NCI-H526 (cell line): ENCODE measurements around the gene SHROOM1.
"Not testable (repeated sequence)": the region's sequence is repeated elsewhere in the genome, so short reads cannot be mapped to it uniquely, and the experiment has no call there.

Experiments
- DNase-seq, 2 experiments: peaks; one replicate each; lab custom pipeline; 2025; lab: John Stamatoyannopoulos, UW

The SHROOM1 gene

DNA sequence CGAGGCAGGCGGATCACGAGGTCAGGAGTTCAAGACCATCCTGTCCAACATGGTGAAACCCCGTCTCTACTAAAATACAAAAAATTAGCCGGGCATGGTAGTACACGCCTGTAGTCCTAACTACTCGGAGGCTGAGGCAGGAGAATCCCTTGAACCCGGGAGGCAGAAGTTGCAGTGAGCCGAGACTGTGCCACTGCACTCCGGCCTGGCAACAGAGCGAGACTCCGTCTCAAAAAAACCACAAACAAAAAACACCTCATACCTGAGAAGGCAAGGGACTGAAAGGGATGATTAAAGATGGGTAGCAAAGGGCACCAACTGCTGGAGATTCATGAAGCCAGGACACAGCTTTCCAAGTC, 23.7 kb downstream of the SHROOM1 start:
- peak in 1 of 2 experiments; percentile 53 for DNase-seq

- not testable (repeated sequence) for DNase-seq
These were observed 24.6 kb downstream of the SHROOM1 start for GRCh38 chr5:132805872-132806271.

- not testable (repeated sequence) for DNase-seq
These were observed 26.2 kb downstream of the SHROOM1 start for GRCh38 chr5:132804219-132804618.

DNA sequence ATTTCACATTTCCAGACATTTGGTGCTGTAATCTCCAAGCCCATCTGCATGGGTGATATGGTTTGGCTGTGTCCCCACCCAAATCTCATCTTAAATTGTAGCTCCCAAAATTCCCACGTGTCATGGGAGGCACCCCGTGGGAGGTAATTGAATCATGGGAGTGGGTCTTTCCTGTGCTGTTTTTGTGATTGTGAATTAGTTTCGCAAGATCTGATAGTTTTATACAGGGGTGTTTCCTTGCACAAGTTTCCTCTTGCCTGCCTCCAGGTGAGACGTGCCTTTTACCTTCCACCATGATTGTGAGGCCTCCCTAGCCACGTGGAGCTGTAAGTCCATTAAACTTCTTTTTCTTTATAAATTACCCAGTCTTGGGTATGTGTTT, 27.8 kb downstream of the SHROOM1 start:
- DNase-seq: not testable (repeated sequence)

DNA sequence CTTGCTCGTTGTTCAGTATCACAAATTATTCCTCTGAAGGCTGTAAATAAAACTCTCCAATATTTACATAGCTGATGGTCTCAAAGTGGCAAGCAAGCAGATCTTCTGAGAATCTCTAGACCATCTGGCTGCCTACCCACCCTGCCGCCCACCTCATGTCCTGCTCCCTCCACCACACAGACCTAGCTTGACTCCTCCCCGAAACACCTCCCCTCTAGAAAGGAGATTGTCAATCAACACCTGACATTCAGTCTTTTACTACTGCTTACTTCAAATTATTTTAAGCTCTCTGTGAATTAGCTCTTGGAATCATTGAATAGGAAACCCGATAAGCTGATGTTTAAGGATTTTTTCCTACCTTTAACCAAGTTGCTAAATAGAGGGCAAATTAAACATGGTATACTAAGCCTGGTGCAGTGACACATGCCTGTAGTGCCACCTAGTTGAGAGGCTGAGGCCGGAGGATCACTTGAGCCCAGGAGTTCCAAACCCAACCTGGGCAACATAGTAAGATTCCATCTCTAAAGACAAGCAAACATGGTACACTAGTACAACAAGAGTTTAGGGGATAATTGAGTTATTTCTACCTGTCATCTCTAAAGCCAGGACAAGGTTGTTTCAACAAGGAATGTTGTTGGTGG, 28.3 kb downstream of the SHROOM1 start:
- DNase-seq: no peak

DNA sequence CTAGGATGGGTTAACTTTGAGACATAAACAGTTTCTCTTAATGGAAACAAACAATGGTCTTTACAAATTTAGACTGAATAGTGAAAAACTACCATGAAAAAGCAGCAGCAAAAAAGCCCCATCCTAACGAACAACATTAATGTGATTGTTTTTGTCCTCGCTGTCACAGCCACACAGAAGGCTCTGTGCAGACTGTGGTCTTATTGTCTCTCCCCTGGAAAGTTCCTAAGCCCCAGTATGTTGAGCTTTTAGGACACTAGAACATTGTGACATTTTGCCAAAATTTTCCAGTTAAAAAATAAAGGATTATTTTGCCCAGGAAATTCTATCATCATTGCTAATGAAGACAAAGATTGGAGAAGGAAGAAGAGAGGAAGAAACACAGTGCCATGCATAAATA, 29.9 kb downstream of the SHROOM1 start:
- no peak for DNase-seq

GRCh38 chr5:132799392-132799791, 31.1 kb downstream of the SHROOM1 start:
- no peak for DNase-seq

GRCh38 chr5:132797651-132798050, 32.8 kb downstream of the SHROOM1 start:
- DNase-seq: no peak

GRCh38 chr5:132791026-132791425, 39.4 kb downstream of the SHROOM1 start:
- no peak for DNase-seq

DNA sequence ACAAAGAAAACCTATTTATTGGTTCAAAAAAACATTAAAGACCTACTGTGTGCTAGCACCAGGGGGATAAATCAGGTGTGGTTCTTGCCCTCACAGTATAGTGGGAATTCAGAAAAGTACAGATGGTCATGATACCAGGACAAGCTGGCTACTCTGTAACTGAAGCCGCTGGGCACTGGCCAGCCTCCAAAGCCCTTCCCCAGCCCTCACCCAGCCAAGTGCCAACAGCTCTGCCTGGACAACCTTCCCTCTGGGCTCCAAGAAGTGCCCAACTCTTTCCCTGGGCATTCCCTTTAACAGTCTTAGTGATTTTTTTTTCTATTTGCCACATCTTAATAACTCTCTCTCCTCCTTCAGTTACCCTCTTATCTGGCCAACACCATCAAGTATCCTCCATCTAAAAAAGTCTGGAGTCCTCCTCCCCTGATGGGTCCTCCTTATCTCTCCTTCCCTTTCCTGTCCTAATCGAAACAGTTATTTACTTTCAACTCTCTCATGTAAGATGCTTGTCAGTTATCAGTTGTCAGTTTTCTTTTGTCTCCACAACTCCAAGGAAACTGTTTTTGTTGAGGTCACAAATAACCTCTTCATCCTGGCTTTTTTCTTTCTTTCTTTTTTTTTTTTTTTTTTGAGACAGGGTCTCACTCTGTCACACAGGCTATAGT, 40.1 kb downstream of the SHROOM1 start:
- no peak for DNase-seq

GRCh38 chr5:132788990-132789886, 41.2 kb downstream of the SHROOM1 start:
- no peak for DNase-seq

DNA sequence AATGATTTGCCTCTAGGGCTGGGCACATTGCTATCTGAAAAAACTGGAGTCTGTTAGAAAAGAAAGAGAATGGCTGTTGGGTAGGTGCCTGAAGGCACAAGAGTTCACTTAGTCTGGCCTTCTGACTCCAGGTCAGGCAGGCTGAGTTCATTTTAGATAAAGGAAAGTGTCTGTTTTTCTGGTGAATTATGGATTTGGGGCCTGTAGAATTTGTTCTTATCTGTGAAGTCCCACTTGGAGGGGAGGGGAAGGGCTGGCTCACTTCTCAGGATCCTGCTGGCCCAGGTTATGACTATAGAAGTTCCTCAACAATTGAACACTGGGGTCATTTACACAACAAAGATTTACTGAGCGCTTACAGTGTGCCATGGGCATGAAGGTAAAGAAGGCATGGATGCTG, 41.9 kb downstream of the SHROOM1 start:
- no peak for DNase-seq

DNA sequence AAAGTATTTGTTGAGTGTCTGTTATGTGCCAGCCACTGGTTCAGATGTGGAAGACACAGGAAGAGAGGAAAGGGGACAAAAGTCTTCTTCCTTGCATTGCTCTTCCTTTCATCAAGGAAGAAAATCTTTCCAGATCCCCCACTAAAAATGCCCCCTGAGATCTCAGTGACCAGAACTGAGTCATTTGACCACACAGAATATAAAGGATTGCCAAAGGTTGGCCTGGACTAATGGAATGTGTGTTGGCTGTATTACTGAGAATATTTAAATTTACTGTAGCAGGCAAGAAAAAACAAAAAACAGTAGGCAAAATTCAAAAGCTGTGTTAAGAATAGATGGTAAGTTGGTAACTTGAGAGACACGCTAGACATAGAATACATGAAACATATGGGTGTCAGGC, 43.4 kb downstream of the SHROOM1 start:
- DNase-seq: no peak

DNA sequence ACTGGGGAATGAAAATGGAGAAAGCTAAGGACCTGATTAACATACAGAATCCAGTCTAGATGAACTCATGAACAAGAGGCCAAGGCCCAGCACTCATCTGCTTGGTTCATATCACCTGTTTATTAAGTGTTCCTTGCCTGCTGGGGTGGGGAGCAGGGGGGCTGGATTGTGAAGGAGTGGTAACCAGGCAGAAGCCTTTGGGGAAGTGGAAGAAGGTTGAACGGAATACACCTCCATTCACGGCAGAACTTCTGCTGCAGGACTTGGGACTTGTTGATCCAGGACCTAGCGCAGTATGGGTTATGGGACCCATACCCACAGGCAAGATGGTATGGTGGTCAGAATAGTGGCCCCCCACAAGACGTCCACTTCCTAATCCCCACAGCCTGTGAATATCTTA, 44.6 kb downstream of the SHROOM1 start:
- no peak for DNase-seq

- no peak for DNase-seq
These were observed 45.1 kb downstream of the SHROOM1 start for GRCh38 chr5:132785365-132785764.

DNA sequence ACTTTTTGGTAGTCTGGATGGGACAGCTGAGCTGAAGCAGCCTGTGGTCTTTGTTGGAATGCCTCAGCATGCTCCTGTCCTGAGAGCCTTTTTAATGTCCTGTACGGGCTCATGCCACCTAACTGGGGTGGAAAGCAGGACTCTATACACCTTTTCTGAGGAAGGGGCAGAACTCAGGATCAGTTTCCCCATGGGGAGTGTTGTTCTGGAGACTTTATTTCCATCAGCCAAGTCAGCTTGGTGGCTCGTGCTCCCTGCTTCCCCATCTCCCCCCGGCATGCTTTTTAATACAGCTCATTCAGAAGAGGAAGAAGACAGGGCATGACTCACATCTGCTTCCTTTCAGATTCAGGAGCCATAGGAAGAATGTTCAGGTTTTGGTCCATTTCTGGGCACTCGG, 48.3 kb downstream of the SHROOM1 start:
- DNase-seq: no peak

- no peak for DNase-seq
These were observed 49.4 kb downstream of the SHROOM1 start for GRCh38 chr5:132781029-132781428.

DNA sequence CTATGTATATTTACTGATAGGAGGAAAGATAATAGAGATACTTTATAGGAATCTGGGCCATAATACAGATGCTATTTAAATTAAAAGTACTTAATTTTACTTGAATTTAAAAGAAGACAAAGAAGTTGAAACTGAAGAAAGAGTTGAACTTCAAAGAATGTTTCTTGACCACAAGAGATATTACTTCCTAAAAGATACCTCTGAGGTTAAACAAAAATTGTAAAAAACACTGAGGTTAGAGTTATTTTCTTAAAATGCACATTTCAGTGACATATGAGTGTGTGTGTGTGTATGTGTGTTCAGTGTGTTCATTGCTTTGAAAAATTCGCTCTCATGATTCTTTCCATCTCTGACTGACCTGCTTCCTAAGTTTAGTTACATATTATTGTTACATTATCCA, 49.9 kb downstream of the SHROOM1 start:
- no peak for DNase-seq

DNA sequence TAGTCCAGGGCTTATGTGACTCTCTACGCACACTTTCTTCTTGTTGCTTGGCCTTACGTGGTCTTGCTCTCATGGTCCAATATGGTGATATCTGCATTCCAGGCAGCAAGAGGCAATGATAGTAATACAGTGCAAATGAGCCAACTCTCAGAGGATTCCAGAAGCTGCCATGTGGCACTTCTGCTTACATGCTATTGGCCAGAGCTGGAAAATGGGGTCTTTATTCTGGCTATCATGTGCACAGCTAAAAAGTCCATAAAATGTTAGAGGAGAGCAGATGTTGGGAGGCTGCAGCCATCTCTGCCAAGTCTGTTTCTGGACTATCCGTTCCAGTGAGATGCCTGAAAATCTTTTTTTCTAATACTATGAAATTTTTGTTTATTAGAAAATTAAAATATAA, 50.5 kb downstream of the SHROOM1 start:
- no peak for DNase-seq

DNA sequence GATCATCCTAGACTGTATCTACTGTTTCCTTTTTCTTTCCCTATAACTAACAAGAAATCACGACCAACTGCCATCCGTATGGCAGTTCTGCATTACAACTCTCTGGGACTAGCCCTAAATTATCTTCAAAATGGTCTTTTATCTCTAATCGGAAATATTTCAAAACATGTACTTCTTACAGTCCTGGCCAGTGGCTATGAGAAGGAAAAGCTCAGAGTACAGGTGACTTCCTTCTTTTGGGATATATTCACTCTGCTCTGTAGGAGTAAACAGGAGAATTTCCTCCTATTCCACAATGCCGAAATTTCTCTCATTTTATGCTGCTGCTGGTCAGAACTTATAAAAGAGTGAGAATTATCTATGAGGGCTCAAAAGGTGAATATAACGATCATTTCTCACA, 51.6 kb downstream of the SHROOM1 start:
- DNase-seq: no peak

DNA sequence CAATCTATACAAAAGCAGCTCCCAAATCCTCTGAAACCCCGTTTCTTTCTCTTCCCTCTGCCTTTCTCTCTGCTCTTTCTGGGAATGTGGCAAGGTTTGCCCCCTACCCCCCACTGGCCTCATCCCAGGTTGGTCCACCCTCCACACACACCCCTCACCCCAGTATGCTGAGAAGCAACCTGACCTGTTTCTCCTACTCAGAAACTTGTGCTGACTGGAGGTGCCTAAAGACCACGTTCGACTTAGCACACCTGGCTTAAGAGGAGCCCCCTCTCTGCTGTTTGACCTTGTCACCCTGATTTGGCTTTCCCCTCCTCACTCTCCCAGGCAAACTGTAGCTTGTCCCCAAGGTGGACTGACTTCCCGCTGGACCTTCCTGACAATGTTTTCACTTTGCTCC, 52.3 kb downstream of the SHROOM1 start:
- no peak for DNase-seq

DNA sequence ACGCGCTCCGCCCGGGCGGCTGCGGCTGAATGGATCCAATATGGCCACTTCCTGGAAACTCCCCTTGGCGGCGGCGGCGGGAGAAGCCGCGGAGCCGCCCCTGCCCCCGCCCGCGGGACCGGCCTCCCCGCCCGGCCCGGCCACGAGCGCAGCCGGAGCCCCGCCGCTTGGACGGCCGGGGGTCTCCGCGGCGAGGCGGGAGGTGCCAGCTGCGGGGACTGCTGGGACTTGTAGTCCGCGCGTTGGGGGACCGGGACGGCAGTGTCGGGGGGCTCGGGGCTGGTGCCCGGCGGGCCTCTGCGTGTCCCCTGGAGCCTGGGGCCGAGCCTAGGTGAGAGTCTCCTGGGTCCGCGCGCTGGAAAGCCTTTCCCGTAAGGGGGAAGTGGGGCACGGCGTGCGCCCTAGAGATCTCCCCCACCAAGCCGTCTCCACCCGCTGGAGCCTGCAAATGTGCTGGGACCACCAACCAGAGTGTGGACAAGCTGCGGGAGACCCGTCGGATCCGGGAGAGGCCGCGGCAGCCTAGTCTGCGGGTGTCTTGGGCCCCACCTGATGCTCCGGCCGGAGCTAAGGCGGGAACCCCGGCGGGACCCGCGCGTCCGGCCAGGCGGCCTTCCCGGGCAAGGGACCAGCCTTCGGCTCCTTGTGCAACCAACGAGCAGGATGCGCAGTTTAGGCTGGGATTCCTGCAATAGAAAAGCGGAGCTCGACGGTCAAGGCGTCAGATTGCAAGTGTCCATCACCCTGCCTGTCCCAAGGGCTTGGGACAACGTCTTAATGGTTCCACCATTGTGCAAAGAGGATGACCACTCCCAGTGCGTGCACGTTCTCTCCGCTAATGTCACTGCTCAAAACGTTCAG, 53.0 kb downstream of the SHROOM1 start, which contains the start of gene SEPTIN8:
TSS of gene SEPTIN8 (minus strand) at position 31 of the 861 bp plus-strand sequence. CDS start 102 bp downstream, outside the sequence.
- peak in 1 of 2 experiments; percentile 46 for DNase-seq
